Right ventricle myocardium superior (tissue), 1 donor: ENCODE measurements around the gene CDT1. TPM values are rescaled to one million over a fixed set of nuclear protein-coding genes. Genes with fewer than 3 reads are reported as not detected.
A peak's percentile ranks its signal among the peaks of the same experiment; 100 is the strongest.
"Not testable (repeated sequence)": the region's sequence is repeated elsewhere in the genome, so short reads cannot be mapped to it uniquely, and the experiment has no call there.

Experiments
- ATAC-seq: fragments of 200-7000 bp; cut with Tn5 transposase; one replicate; pipeline ENCODE4 v1.9.1; 2020; ENCODE audit warnings: mild to moderate bottlenecking; ENCODE audit not compliant: poor library complexity
- DNase-seq: peaks from one replicate; pipeline ENCODE4 v3.0.0-alpha.2; 2020
- intact Hi-C: fragments of 100-400 bp; cut with DNase I; formaldehyde crosslinking; loops from one replicate; pipeline ENCODE4 v1.11.2; 2022
- total RNA-seq: library from RNA; stranded (reverse); fragmentation: NEBNext Ultra II Directional; extraction: Animal tissue kit (Norgen Biotek cat#: 25700); gene quantifications from one replicate; pipeline ENCODE4 v1.2.1, GENCODE V29; 2021
- donor health status: DM: no; HTN: yes; CAD: no; lungs with severe emphysema.

Gene CDT1
- total RNA-seq, 1 donor from 2014 or later: 1.00 TPM

GRCh38 chr16:88823646-88824045 lies 20.1 kb downstream of the CDT1 start:
- ATAC-seq, DNase-seq, intact Hi-C loops: not testable (repeated sequence)

- ATAC-seq (no peak), DNase-seq (no peak)
- intact Hi-C loops: no loop called here
These were observed 20.9 kb downstream of the CDT1 start for GRCh38 chr16:88824256-88825077.

GRCh38 chr16:88825146-88825545 lies 21.6 kb downstream of the CDT1 start:
- intact Hi-C loops: no loop called here

GRCh38 chr16:88826070-88826840 lies 22.7 kb downstream of the CDT1 start:
- ATAC-seq (no peak), DNase-seq (no peak)
- intact Hi-C loops: no loop called here

More at GRCh38 chr16:88825146-88825545, 21.6 kb downstream of the CDT1 start:
- DNase-seq (no peak), ATAC-seq (no peak)

- intact Hi-C loops: no loop called here
- DNase-seq (no peak), ATAC-seq (no peak)
These were observed 24.1 kb downstream of the CDT1 start for GRCh38 chr16:88827727-88828126.

GRCh38 chr16:88828711-88829110 lies 25.1 kb downstream of the CDT1 start:
- ATAC-seq (no peak), DNase-seq (no peak)
- intact Hi-C loops: no loop called here

- DNase-seq (peak; percentile 69), ATAC-seq (peak; percentile 66)
- intact Hi-C loops: no loop called here
These were observed 26.7 kb downstream of the CDT1 start for GRCh38 chr16:88830258-88830657.

- ATAC-seq (no peak), DNase-seq (no peak)
- intact Hi-C loops: no loop called here
These were observed 27.2 kb downstream of the CDT1 start for GRCh38 chr16:88830783-88831182.

- no peak for DNase-seq
- no peak for ATAC-seq
- intact Hi-C loops: no loop called here
These were observed 28.2 kb downstream of the CDT1 start for GRCh38 chr16:88831838-88832237.

- DNase-seq (no peak), ATAC-seq (no peak)
- intact Hi-C loops: no loop called here
These were observed 29.5 kb downstream of the CDT1 start for GRCh38 chr16:88833086-88833485.

GRCh38 chr16:88834670-88835069 lies 31.1 kb downstream of the CDT1 start:
- intact Hi-C loops: no loop called here
- DNase-seq (no peak), ATAC-seq (no peak)

GRCh38 chr16:88835383-88835782 lies 31.8 kb downstream of the CDT1 start:
- peak; percentile 54 for DNase-seq
- no peak for ATAC-seq
- intact Hi-C loops: no loop called here

- DNase-seq: no peak
- ATAC-seq: no peak
- intact Hi-C loops: no loop called here
These were observed 32.2 kb downstream of the CDT1 start for GRCh38 chr16:88835818-88836217.

GRCh38 chr16:88836791-88837190 lies 33.2 kb downstream of the CDT1 start:
- DNase-seq: no peak
- no peak for ATAC-seq

GRCh38 chr16:88837806-88838205 lies 34.2 kb downstream of the CDT1 start:
- DNase-seq (no peak), ATAC-seq (no peak)
- intact Hi-C loops: no loop called here

More at GRCh38 chr16:88836791-88837190, 33.2 kb downstream of the CDT1 start:
- intact Hi-C loops: no loop called here

- ATAC-seq: no peak
- intact Hi-C loops: no loop called here
- no peak for DNase-seq
These were observed 35.0 kb downstream of the CDT1 start for GRCh38 chr16:88838566-88838965.

GRCh38 chr16:88839026-88839529 lies 35.5 kb downstream of the CDT1 start:
- DNase-seq (no peak), ATAC-seq (no peak)
- intact Hi-C loops: no loop called here

GRCh38 chr16:88839745-88840599 lies 36.4 kb downstream of the CDT1 start:
- intact Hi-C loops: no loop called here
- ATAC-seq (no peak), DNase-seq (no peak)
